ENCODE measurements around the gene NRCAM.

DNA sequence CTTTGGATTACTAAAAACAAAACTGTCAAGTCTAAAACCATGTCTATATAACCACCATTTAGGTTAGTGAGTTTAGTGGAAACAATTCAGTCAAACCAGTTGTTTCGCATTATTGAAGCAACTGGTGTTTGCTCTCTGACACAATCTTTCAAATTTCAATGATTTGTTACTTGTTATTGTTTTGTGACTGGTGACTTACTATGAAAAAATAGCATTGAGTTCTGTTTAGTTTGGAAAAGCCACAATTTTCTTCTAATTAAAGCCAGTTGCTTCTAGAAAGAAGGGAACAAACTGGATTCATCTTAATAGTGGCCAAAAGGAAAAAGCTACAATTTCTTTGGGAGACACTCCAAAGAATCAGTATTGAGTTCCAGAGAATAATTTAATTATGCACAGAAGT, 356.5 kb downstream of the NRCAM start:
- TF ChIP-seq, protein P1, sequence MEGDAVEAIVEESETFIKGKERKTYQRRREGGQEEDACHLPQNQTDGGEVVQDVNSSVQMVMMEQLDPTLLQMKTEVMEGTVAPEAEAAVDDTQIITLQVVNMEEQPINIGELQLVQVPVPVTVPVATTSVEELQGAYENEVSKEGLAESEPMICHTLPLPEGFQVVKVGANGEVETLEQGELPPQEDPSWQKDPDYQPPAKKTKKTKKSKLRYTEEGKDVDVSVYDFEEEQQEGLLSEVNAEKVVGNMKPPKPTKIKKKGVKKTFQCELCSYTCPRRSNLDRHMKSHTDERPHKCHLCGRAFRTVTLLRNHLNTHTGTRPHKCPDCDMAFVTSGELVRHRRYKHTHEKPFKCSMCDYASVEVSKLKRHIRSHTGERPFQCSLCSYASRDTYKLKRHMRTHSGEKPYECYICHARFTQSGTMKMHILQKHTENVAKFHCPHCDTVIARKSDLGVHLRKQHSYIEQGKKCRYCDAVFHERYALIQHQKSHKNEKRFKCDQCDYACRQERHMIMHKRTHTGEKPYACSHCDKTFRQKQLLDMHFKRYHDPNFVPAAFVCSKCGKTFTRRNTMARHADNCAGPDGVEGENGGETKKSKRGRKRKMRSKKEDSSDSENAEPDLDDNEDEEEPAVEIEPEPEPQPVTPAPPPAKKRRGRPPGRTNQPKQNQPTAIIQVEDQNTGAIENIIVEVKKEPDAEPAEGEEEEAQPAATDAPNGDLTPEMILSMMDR (IDR thresholded peaks at IDR 0.05 in 2 of 3, conservative IDR thresholded peaks at IDR 0.05 in 1 of 3; ENCODE audit: control insufficient read depth in 2 of 3, extremely low read depth in 1 of 3, insufficient read depth in 1 of 3, low read depth in 3 of 3, low read length in 3 of 3) = no peak
- TF ChIP-seq PML (IDR thresholded peaks at IDR 0.05; ENCODE audit: low read length) (no peak), EP300 (IDR thresholded peaks at IDR 0.05; ENCODE audit: borderline replicate concordance in 1 of 2, control insufficient read depth in 1 of 2, low read depth in 2 of 2, low read length in 2 of 2) (no peak), POLR2AphosphoS5 (IDR thresholded peaks at IDR 0.05; ENCODE audit: low read length) (no peak)
- TF ChIP-seq, protein P2, sequence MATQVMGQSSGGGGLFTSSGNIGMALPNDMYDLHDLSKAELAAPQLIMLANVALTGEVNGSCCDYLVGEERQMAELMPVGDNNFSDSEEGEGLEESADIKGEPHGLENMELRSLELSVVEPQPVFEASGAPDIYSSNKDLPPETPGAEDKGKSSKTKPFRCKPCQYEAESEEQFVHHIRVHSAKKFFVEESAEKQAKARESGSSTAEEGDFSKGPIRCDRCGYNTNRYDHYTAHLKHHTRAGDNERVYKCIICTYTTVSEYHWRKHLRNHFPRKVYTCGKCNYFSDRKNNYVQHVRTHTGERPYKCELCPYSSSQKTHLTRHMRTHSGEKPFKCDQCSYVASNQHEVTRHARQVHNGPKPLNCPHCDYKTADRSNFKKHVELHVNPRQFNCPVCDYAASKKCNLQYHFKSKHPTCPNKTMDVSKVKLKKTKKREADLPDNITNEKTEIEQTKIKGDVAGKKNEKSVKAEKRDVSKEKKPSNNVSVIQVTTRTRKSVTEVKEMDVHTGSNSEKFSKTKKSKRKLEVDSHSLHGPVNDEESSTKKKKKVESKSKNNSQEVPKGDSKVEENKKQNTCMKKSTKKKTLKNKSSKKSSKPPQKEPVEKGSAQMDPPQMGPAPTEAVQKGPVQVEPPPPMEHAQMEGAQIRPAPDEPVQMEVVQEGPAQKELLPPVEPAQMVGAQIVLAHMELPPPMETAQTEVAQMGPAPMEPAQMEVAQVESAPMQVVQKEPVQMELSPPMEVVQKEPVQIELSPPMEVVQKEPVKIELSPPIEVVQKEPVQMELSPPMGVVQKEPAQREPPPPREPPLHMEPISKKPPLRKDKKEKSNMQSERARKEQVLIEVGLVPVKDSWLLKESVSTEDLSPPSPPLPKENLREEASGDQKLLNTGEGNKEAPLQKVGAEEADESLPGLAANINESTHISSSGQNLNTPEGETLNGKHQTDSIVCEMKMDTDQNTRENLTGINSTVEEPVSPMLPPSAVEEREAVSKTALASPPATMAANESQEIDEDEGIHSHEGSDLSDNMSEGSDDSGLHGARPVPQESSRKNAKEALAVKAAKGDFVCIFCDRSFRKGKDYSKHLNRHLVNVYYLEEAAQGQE (IDR thresholded peaks at IDR 0.05; ENCODE audit: low read depth, low read length) = no peak
- TF ChIP-seq, protein P3, sequence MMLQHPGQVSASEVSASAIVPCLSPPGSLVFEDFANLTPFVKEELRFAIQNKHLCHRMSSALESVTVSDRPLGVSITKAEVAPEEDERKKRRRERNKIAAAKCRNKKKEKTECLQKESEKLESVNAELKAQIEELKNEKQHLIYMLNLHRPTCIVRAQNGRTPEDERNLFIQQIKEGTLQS (IDR thresholded peaks at IDR 0.05; ENCODE audit: borderline replicate concordance, extremely low read depth, low read depth, low read length) = no peak
